Renal cortical epithelial cell (primary cell): ENCODE results near the gene PNPT1. TPM values are rescaled to one million over a fixed set of nuclear protein-coding genes. Genes with fewer than 3 reads are reported as not detected.
A peak's percentile ranks its signal among the peaks of the same experiment; 100 is the strongest.
"Not testable (repeated sequence)": the region's sequence is repeated elsewhere in the genome, so short reads cannot be mapped to it uniquely, and the experiment has no call there.

Source experiments
- DNase-seq: peaks from one replicate; pipeline ENCODE4 v3.0.0-alpha.2; 2011; ENCODE audit warnings: low read depth
- total RNA-seq: library from RNA; depleted of rRNA; stranded (reverse); fragments of >200 nt; gene quantifications from 2 replicates; pipeline ENCODE4 v1.2.3, GENCODE V29; 2014

The PNPT1 gene
- 26.5 and 33.3 TPM in 2 replicates for total RNA-seq

GRCh38 chr2:55693181-55694125, at the start of gene PNPT1:
PNPT1 (minus strand) TSS chr2:55693844; CDS start chr2:55693823, 21 bp downstream.
- DNase-seq = peak; percentile 87

- no peak for DNase-seq
Measured at GRCh38 chr2:55742996-55743395, 49.4 kb upstream of the PNPT1 start.

- not testable (repeated sequence) for DNase-seq
Measured at GRCh38 chr2:55736019-55736536, 42.4 kb upstream of the PNPT1 start.

GRCh38 chr2:55734726-55735125, 41.1 kb upstream of the PNPT1 start:
- DNase-seq = no peak

DNA sequence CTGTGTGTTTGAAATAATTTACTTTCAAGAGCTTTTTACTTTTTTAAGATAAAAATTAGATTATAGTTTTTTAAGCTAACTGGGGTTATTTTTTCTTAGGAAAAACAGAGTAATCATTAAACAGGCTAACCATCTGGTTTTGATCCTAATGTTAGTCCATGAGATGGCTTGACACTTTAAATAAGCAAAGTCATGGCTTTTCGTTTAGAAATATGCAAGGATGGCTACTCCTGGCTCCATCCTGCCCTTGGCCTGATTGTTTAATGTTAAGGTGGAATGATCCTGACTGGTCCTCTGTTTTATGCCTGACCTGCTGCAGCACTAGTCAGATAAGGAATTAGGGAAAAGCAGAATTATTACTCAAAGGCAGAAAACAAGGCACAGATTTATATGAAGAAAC, 39.7 kb upstream of the PNPT1 start:
- DNase-seq = no peak

- DNase-seq = no peak
Measured at GRCh38 chr2:55732854-55733253, 39.2 kb upstream of the PNPT1 start.

DNA sequence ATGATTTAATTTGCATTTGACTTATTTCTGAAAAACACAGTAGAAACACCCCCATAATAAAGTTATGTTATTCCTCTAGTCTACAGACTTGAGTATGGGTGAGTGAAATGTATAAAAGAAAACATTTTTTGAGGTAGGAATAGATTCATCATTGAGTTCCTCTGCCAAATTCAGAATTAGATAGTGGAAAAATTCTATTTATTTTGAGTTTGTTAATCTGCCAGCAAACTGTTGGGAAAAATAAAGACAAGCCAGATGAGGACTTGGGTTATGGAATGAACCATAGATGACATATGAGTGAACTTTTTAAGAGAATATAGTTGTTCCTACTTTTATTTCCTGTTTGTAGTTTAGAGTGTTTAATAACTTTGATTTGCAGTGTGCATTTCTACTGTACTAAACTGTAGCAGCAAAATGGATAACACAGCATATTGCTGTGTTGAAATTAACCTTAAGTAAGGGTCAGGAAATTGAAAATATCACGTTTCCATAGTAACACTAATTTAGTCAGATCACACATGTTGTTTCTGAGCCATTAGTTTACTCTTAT, 35.6 kb upstream of the PNPT1 start:
- DNase-seq = no peak

DNA sequence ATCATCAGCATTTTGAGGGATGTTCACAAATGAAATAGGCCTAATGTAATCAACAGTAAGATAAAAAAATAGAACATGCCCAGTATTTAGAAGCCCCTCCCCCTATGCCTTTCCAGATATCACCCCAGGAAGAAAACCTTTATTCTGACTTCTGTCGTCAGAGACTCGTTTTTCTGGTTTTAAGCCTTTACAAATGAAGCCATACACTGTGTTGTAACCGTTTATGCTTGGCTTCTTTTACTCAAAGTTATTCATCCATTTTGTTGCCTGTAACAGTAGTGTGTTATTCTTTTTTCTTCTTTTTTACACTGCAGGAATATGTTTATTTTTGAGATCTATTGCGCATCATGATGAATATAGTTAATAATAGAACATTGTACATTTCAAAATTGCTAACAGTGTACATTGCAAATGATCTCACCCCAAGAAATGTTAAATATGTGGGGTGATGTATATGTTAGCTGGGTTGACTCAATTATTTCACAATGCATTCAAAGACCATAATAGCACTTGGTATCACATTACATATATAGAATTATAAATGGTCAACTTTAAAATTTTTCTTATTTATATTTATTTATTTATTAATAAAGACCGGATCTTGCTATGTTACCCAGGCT, 28.1 kb upstream of the PNPT1 start:
- peak; percentile 25 for DNase-seq

- DNase-seq = no peak
Measured at GRCh38 chr2:55720417-55720816, 26.8 kb upstream of the PNPT1 start.

GRCh38 chr2:55719852-55720251, 26.2 kb upstream of the PNPT1 start:
- no peak for DNase-seq

GRCh38 chr2:55718165-55719008, 24.7 kb upstream of the PNPT1 start:
- DNase-seq = peak; percentile 51

DNA sequence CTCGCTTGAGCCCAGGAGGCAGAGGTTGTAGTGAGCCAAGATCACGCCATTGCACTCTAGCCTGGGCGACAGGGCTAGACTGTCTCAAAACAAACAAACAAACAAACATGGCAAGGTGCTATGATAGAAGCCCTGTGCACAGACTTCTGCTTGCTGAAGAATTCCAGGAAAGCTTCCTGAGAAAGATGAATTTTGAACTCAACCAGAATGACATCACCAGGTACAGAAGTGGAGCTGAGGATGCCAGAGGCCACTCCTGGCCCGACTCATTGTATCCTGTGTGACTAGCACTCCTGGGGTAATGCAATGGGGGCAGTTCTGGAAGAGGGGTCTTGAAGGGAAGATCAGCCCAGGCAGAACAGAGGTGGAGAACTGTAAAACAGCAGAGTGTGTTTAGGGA, 22.0 kb upstream of the PNPT1 start:
- DNase-seq = no peak

GRCh38 chr2:55715178-55715577, 21.5 kb upstream of the PNPT1 start:
- not testable (repeated sequence) for DNase-seq

GRCh38 chr2:55712477-55713060, 18.9 kb upstream of the PNPT1 start:
- no peak for DNase-seq

DNA sequence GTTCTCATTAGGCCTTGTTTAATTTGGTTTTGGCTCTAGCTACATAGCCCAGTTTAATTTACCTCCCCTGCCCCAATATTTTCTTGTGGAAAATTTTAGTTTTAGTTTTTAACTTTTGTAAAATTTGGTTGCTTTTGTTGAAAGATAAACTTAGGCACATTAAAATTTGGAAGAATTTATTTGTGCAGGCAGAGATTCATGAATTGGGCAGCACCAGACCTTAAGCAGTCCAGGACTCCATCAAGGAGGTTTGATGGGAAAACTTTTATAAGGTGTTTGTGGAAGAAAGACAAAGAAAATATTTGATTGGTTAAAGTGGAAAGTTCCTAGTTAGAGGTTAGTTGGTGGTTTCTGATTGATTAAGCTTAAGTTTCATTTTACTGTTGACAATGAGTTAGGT, 16.4 kb upstream of the PNPT1 start:
- DNase-seq = no peak

- DNase-seq = no peak
Measured at GRCh38 chr2:55707751-55708150, 14.1 kb upstream of the PNPT1 start.

GRCh38 chr2:55706258-55706657, 12.6 kb upstream of the PNPT1 start:
- DNase-seq = not testable (repeated sequence)

DNA sequence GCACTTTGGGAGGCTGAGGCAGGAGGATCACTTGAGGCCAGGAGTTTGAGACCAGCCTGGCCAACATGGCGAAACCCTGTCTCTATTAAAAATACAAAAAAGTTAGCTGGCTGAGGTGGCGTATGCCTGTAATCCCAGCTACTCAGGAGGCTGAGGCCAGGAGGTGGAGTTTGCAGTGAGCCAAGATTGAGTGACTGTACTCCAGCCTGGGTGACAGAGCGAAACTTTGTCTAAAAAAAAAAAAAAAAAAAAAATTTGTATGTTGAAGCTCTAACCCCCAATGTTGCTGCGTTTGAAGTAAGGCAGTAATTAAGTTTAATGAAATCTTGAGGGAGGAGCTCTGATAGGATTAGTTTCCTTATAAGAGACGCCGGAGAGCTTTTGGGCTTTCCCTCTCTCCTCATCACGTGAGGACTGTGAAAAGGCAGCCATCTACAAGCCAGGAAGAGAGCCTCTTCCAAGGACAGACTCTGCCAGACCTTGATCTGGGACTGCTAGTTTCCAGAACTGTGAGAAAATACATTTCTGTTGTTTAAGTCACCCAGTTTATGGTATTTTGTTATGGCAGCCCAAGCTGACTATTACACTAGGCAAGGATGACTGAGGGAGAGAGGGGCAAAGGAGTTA, 11.5 kb upstream of the PNPT1 start:
- no peak for DNase-seq

GRCh38 chr2:55703350-55703749, 9.7 kb upstream of the PNPT1 start:
- DNase-seq = no peak

GRCh38 chr2:55692740-55693139, 904 bp downstream of the PNPT1 start:
- DNase-seq = not testable (repeated sequence)

DNA sequence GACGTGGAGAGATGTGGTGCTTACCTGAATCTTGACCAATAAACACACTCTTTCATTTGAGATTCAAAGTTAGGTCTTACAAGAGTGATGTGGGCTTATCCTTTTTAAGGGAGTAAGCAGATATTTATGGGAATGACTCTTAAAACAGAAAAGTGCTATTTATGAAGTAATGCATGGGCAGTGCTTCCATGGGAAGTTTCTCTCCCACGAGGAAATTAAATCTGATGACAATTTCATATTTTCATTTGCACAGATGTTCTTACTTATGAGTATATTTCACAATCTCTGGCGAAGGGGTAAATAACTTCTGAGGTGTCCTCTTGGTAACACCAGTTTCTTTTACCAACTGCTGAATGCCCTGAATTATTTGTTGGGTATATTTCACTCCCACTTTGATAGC, 21.0 kb downstream of the PNPT1 start:
- no peak for DNase-seq
